WERI-Rb-1 (cell line): Measurements from ENCODE around the gene CPN1.
"Not testable (repeated sequence)": the region's sequence is repeated elsewhere in the genome, so short reads cannot be mapped to it uniquely, and the experiment has no call there.

Source experiments
- DNase-seq: peaks from one replicate; pipeline ENCODE4 v3.0.0-alpha.2; 2020
- H3K27ac ChIP-seq: fragments of 250-450 bp; sonication (Bioruptor Pico); 2 replicates; pipeline ENCODE4 v1.5.1; 2020; ENCODE audit warnings: mild to moderate bottlenecking, moderate library complexity
- H3K27me3 ChIP-seq: fragments of 250-450 bp; sonication (Bioruptor Pico); 2 replicates; pipeline ENCODE4 v1.5.1; 2021; ENCODE audit warnings: mild to moderate bottlenecking, low read depth, moderate library complexity; ENCODE audit not compliant: insufficient read depth, severe bottlenecking
- H3K36me3 ChIP-seq: fragments of 250-450 bp; sonication (Bioruptor Pico); 2 replicates; pipeline ENCODE4 v1.5.1; 2020; ENCODE audit warnings: mild to moderate bottlenecking, moderate library complexity
- H3K4me3 ChIP-seq: 2 replicates; pipeline ENCODE4 v1.5.1; 2011; ENCODE audit warnings: low read depth, mild to moderate bottlenecking, control low read depth, low read length
- H3K9me3 ChIP-seq: fragments of 250-450 bp; sonication (Bioruptor Pico); 2 replicates; pipeline ENCODE4 v1.5.1; 2021; ENCODE audit warnings: mild to moderate bottlenecking, moderate library complexity; ENCODE audit not compliant: severe bottlenecking
- TF ChIP-seq, protein P1 (sequence below): IDR thresholded peaks from 2 replicates; pipeline ENCODE4 v1.5.1; 2011; ENCODE audit warnings: low read depth, mild to moderate bottlenecking, control low read depth, inconsistent platforms, low read length

Gene CPN1

DNA sequence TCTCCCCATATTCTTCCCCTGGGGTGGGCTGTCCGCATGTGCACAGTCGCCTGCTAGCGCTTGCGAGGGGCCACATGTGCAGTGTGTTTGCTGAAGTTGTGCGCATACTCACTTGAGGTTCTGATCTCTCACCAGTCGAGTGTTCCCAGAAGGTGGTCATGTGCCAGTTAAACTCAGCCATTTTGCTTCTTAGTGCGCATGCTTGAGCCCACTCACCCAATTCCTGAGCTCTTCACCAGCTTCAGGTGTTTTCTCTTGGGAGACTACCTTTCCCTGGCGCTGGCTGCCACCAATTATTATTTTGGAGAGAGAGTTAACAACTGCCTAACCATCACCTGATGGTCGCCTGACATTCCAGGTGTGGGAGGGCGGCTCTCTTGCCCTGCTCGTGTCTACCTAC is 25.2 kb upstream of the CPN1 start:
- Histone ChIP-seq H3K9me3 (no peaks in the 10 kb centered on the region), H3K36me3 (no peaks in the 10 kb centered on the region), H3K27ac (no peak overlapping the region), H3K4me3 (no peak overlapping the region), H3K27me3 (no peaks in the 10 kb centered on the region)
- TF ChIP-seq, protein P1, sequence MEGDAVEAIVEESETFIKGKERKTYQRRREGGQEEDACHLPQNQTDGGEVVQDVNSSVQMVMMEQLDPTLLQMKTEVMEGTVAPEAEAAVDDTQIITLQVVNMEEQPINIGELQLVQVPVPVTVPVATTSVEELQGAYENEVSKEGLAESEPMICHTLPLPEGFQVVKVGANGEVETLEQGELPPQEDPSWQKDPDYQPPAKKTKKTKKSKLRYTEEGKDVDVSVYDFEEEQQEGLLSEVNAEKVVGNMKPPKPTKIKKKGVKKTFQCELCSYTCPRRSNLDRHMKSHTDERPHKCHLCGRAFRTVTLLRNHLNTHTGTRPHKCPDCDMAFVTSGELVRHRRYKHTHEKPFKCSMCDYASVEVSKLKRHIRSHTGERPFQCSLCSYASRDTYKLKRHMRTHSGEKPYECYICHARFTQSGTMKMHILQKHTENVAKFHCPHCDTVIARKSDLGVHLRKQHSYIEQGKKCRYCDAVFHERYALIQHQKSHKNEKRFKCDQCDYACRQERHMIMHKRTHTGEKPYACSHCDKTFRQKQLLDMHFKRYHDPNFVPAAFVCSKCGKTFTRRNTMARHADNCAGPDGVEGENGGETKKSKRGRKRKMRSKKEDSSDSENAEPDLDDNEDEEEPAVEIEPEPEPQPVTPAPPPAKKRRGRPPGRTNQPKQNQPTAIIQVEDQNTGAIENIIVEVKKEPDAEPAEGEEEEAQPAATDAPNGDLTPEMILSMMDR, result no peak
- no peak for DNase-seq

DNA sequence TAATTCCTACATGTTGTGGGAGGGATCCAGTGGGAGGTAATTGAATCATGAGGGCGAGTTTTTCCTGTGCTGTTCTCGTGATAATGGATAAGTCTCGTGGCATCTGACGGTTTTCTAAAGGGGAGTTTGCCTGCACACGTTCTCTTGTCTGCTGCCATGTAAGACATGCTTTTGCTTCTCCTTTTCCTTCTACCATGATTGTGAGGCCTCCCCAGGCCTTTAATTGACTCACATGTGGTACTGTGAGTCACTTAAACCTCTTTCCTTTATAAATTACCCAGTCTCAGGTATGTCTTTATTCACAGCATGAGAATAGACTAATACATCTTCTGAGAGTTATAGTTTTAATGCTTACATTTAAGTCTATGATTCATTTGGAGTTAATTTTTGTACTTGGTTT is 22.6 kb upstream of the CPN1 start:
- no peak for DNase-seq

DNA sequence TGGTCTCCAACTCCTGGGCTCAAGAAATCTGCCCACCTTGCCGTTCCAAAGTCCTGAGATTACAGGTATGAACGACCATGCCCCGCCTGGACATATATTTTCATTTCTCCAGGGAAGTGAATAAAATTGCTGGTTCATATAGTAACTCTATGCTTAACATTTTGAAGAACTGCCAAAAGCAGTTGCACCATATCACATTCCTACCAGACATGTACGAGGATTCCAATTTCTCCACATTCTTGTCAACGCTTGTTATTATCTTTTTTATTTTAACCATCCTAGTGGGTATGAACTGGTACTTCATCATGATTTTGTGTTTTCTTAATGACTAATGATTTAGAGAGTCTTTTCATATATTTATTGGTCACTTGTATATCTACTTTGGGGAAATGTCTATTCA is 21.9 kb upstream of the CPN1 start:
- no peaks in the 10 kb centered on the region for H3K27me3 ChIP-seq
- no peaks in the 10 kb centered on the region for H3K36me3 ChIP-seq
- no peak overlapping the region for H3K4me3 ChIP-seq
- TF ChIP-seq, protein P1, result no peak
- H3K27ac ChIP-seq, result no peak overlapping the region
- no peak for DNase-seq
- H3K9me3 ChIP-seq, result no peaks in the 10 kb centered on the region

More for the DNA sequence above, 22.6 kb upstream of the CPN1 start:
- no peaks in the 10 kb centered on the region for H3K27me3 ChIP-seq
- H3K4me3 ChIP-seq, result no peak overlapping the region
- no peak overlapping the region for H3K27ac ChIP-seq
- no peaks in the 10 kb centered on the region for H3K36me3 ChIP-seq
- TF ChIP-seq, protein P1, result no peak
- H3K9me3 ChIP-seq, result no peaks in the 10 kb centered on the region

DNA sequence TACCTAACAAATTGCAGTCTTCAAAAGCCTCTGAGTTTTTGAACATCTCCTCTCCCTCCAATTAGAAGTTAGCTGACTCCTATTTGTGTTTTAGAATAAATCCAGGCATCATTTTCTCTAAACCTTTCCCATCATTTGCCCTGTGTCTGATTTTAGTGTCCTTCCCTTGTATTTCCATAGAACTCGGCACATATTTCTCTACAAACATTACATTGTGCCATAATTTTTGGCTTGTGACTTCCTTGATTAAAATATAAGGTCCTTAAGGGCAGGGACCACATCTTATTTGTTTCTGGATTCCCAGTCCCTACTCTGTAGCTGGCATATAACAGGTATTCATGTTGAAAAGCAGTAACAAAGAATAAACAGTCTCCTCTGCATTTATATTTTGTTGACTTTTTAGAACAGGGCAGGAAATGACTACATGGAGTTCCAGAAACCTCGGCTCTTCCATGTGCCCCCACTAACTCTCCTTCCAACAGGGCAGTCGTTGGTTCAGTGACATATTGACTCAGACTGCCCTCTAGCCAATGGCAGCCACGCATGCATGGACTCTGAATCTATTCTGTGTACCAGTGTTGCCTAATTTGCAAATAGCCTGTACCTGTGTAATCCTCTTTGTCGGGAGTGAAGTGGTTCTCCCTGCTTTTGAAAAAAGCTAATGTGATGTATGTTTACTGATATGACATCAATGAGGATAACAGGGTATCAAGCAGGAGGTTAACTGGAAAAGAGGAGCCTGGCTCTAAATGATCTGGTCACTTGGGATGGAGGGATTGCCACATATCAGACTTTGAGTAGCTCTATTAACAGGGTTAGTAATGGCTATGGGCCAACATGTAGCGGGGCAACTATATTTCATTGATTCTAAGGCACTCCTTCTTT is 19.8 kb upstream of the CPN1 start:
- Histone ChIP-seq H3K27ac (no peak overlapping the region), H3K9me3 (no peaks in the 10 kb centered on the region), H3K36me3 (no peaks in the 10 kb centered on the region), H3K27me3 (no peaks in the 10 kb centered on the region), H3K4me3 (no peak overlapping the region)
- peak; percentile 50 for DNase-seq
- TF ChIP-seq, protein P1, result no peak

DNA sequence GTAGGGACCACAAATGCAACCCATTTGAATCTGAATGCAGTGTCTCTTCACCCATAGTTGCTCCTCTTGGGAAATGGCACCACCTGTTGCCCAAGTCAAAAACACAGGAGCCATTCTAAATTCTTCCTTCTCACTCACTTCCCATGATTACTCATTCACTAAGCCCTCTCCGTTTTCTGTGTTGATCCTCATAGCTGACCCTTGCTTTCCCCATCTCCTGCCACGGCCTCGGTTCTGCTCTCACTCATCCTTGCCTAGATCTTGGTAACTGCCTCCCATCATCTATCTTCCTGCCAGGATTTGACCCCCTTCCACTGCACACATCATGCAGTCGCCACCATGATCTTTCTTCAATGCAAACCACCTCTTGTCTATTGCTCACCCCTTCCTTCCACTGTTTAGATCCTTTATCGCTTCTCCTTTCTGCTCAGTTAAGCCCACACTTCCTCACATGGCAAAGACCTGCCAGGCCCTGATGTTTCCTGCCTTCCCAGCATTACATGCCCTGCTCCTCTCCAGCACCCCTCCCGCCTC is 19.0 kb upstream of the CPN1 start:
- no peaks in the 10 kb centered on the region for H3K9me3 ChIP-seq
- no peak overlapping the region for H3K27ac ChIP-seq
- TF ChIP-seq, protein P1, result peak; percentile 47
- H3K4me3 ChIP-seq, result no peak overlapping the region
- peak; percentile 27 for DNase-seq
- no peaks in the 10 kb centered on the region for H3K27me3 ChIP-seq
- H3K36me3 ChIP-seq, result no peaks in the 10 kb centered on the region

DNA sequence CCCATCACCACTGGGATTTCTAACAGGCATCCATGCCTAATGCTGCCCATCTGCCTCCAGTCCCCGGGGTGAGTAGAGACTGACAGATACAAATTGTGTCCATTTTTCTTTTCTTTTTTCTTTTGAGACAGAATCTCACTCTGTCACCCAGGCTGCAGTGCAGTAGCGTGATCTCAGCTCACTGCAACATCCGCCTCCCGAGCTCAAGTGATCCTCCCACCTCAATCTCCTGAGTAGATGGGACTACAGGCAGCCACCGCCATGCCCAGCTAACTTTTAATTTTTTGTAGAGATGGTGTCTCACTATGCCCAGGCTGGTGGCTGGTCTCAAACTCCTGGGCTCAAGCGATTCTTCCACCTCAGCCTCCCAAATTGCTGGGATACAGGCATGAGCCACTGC is 7.6 kb upstream of the CPN1 start:
- Histone ChIP-seq H3K27ac (no peak overlapping the region), H3K36me3 (no peaks in the 10 kb centered on the region), H3K4me3 (no peak overlapping the region), H3K9me3 (no peaks in the 10 kb centered on the region), H3K27me3 (no peaks in the 10 kb centered on the region)
- no peak for DNase-seq
- TF ChIP-seq, protein P1, result no peak

DNA sequence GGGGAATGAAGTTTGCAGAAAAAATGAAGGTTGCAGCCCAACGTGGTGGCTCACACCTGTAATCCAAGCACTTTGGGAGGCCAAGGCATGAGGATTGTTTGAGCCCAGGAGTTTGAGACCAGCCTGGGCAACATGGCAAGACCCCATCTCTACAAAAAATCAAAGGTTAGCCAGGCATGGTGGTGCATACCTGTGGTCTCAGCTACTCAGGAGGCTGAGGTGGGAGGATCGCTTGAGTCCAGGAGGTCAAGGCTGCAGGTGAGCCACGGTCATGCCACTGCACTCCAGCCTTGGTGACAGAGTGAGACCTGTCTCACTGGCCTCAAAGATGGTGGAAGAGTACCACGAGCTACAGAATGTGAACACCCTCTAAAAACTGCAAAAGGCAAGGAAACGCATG is 5.0 kb upstream of the CPN1 start:
- not testable (repeated sequence) for H3K36me3 ChIP-seq, H3K4me3 ChIP-seq, H3K27ac ChIP-seq, H3K27me3 ChIP-seq, DNase-seq, H3K9me3 ChIP-seq
